Suprapubic skin (tissue), 4 donors: ENCODE results near the gene CDC16. TPM values are rescaled to one million over a fixed set of nuclear protein-coding genes. Genes with fewer than 3 reads are reported as not detected.

Experiments
- DNase-seq, 2 donors: peaks; one replicate each; pipeline ENCODE4 v3.0.0-alpha.2; 2019; ENCODE audit warnings: low spot score in 2 of 2
- H3K27ac ChIP-seq: fragments of 200-600 bp; sonication (generic); one replicate; pipeline ENCODE4 v1.5.1; 2019
- H3K27me3 ChIP-seq: fragments of 200-600 bp; sonication (generic); one replicate; pipeline ENCODE4 v1.5.1; 2019
- H3K36me3 ChIP-seq: fragments of 200-600 bp; sonication (generic); one replicate; pipeline ENCODE4 v1.5.1; 2019
- H3K4me1 ChIP-seq: fragments of 200-600 bp; sonication (generic); one replicate; pipeline ENCODE4 v1.5.1; 2019
- H3K4me3 ChIP-seq: fragments of 200-600 bp; sonication (generic); one replicate; pipeline ENCODE4 v1.5.1; 2019; ENCODE audit warnings: mild to moderate bottlenecking
- H3K9me3 ChIP-seq: fragments of 200-600 bp; sonication (generic); one replicate; pipeline ENCODE4 v1.5.1; 2019
- EP300 ChIP-seq: sonication (generic); formaldehyde crosslinking; IDR thresholded peaks from one replicate; pipeline ENCODE4 v1.6.1; 2017; ENCODE audit warnings: antibody characterized with exemption
- POLR2A ChIP-seq, 2 donors: fragments of 450-650 bp; IDR thresholded peaks; one replicate each; pipeline ENCODE4 v1.6.1; 2017; ENCODE audit warnings: antibody characterized with exemption in 2 of 2, mild to moderate bottlenecking in 2 of 2, moderate library complexity in 2 of 2
- POLR2AphosphoS5 ChIP-seq, 3 donors: sonication (generic); formaldehyde crosslinking; IDR thresholded peaks; one replicate each; pipeline ENCODE4 v1.6.1; 2017; ENCODE audit warnings: antibody characterized with exemption in 3 of 3
- WGBS: methylation state at CpG from one replicate; pipeline ENCODE4 v1.1.5; 2018; 5-methylcytosine and 5-hydroxymethylcytosine counted together
- total RNA-seq, 4 donors: library from RNA; depleted of rRNA; stranded (reverse); fragments of >200 nt; gene quantifications; one replicate each; pipeline ENCODE4 v1.1.0, GENCODE V29; 2016
- TF ChIP-seq, protein P1 (sequence below), 2 donors: fragments of 200-600 bp in 1 of 2; fragments of 450-650 bp in 1 of 2; sonication (generic) in 1 of 2; IDR thresholded peaks; one replicate each; pipeline ENCODE4 v1.5.1; 2016 to 2019; ENCODE audit warnings: antibody characterized with exemption in 2 of 2, mild to moderate bottlenecking in 1 of 2, moderate library complexity in 1 of 2

CDC16 gene
- total RNA-seq, 4 donors from 2014 or later, result 42.5 to 210 (median 57.2) TPM

DNA sequence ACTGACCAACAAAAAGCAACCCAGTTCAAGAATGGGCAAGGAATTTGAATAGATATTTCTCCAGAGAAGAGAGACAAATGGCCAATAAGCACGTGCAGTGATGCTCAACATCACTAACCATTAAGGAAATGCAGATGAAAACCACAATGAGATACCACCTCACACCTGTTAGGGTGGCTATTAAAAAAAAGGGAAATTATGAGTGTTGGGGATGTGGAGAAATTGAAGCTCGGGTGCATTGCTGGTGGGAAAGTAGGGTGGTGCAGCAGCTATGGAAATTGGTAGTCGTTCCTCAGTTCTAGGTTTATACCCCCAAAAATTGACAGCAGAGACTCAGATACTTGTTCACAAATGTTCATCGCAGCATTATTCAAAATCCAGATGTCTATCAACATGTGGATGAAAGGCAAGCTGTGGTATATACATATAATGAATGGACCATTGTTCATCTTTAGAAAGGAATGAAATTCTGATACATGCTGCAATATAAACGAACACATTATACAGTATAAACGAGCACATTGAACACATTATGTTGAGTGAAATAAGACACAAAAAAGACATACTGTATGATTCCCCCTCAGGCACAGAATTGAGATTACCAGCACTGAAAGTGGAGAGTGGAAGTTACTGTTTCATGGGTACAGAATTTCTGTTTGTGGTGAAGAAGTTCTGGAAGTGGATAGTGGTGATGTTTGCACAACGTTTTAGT is 80.5 kb downstream of the CDC16 start:
- H3K4me1 ChIP-seq, result peaks cover 60% of the 10 kb centered on the region
- 9% methylated on average over 7 of the region's 7 CpGs for WGBS

DNA sequence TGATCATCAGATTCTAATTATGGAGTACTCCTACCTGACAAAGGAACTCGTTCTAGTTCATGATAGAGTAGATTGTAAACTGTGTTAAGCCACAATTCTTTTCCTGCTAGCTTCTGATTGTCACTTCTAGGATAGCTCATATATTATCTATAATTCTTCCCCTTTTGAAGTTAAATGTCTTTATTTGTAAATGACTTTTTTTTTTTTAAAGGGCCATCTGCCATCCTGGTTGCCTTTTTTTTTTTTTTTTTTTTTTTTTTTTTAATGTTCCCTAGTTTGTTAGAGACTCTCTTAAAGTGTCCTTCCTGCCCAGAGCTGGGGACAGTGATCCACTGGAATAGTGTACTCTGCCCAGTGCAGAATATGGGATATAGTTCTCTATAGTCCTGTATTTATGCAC is 83.9 kb downstream of the CDC16 start:
- TF ChIP-seq, protein P1, sequence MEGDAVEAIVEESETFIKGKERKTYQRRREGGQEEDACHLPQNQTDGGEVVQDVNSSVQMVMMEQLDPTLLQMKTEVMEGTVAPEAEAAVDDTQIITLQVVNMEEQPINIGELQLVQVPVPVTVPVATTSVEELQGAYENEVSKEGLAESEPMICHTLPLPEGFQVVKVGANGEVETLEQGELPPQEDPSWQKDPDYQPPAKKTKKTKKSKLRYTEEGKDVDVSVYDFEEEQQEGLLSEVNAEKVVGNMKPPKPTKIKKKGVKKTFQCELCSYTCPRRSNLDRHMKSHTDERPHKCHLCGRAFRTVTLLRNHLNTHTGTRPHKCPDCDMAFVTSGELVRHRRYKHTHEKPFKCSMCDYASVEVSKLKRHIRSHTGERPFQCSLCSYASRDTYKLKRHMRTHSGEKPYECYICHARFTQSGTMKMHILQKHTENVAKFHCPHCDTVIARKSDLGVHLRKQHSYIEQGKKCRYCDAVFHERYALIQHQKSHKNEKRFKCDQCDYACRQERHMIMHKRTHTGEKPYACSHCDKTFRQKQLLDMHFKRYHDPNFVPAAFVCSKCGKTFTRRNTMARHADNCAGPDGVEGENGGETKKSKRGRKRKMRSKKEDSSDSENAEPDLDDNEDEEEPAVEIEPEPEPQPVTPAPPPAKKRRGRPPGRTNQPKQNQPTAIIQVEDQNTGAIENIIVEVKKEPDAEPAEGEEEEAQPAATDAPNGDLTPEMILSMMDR (IDR thresholded peaks at IDR 0.05), result no peak
- no peak for TF ChIP-seq EP300
- TF ChIP-seq POLR2AphosphoS5 (IDR thresholded peaks at IDR 0.05), result no peak
- TF ChIP-seq POLR2A (IDR thresholded peaks at IDR 0.05), result no peak
- Histone ChIP-seq H3K36me3 (peaks cover 26% of the 10 kb centered on the region), H3K4me3 (no peak overlapping the region), H3K27ac (no peak overlapping the region), H3K27me3 (no peaks in the 10 kb centered on the region), H3K9me3 (no peaks in the 10 kb centered on the region), H3K4me1 (peaks cover 46% of the 10 kb centered on the region)
- no peak for DNase-seq
- 23% methylated on average over 1 of the region's 1 CpG for WGBS

More for the DNA sequence above, 80.5 kb downstream of the CDC16 start:
- Histone ChIP-seq H3K27ac (peak overlapping the region; percentile 95), H3K4me3 (peak overlapping the region; percentile 93), H3K27me3 (no peaks in the 10 kb centered on the region), H3K9me3 (no peaks in the 10 kb centered on the region), H3K36me3 (no peaks in the 10 kb centered on the region)
- TF ChIP-seq POLR2AphosphoS5 (IDR thresholded peaks at IDR 0.05) (no peak), POLR2A (IDR thresholded peaks at IDR 0.05) (no peak), EP300 (no peak)
- TF ChIP-seq, protein P1 (IDR thresholded peaks at IDR 0.05), result no peak
- no peak for DNase-seq

DNA sequence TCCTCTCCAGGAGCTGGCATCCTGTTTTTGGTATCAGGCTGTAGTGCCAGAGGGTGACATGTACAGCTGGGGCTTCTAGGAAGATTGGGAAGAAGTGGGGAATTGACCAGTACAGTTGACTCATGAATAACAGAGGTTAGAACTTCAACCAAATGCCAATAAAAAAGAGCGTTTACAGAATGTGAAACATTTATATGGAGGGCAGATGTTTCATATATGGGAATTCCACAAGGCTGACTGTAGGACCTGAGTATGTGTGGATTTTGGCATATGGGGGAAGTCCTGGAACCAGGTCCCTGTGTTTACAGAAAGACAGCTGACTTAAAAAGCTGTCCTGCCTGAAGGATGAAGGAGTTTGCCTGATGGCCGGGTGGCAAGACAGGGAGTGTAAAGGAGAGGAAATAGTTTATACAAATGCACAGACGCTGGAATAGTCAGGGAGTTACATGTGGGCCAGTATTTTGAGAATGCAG is 84.8 kb downstream of the CDC16 start:
- Histone ChIP-seq H3K27ac (no peak overlapping the region), H3K27me3 (no peaks in the 10 kb centered on the region), H3K4me3 (no peak overlapping the region), H3K4me1 (peaks cover 44% of the 10 kb centered on the region), H3K36me3 (peaks cover 34% of the 10 kb centered on the region), H3K9me3 (no peaks in the 10 kb centered on the region)
- 53% methylated on average over 3 of the region's 3 CpGs for WGBS
- no peak for DNase-seq
- no peak for TF ChIP-seq EP300
- no peak for TF ChIP-seq POLR2AphosphoS5 (IDR thresholded peaks at IDR 0.05)
- TF ChIP-seq, protein P1 (IDR thresholded peaks at IDR 0.05), result no peak
- no peak for TF ChIP-seq POLR2A (IDR thresholded peaks at IDR 0.05)

DNA sequence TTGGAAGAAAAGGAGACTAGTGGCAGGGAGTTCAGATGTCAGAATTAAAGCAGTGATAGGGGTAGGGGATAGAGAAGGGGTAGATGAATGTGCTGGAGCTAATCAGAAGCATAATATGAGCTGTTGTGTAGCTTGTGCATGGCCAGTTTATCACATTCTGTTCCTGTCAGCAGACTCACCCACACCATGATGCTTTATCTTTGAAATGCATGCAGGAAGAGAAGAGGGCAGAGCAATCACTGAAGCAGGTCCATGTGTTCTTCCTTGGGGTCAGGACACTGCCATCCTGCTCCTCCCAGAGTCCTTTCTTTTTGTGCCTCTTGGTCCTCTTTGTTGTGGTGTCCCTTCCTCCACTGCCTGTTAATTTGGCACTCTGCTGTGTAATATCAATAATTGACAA is 85.4 kb downstream of the CDC16 start:
- no peak overlapping the region for H3K27ac ChIP-seq
- H3K36me3 ChIP-seq, result peaks cover 40% of the 10 kb centered on the region
- H3K9me3 ChIP-seq, result no peaks in the 10 kb centered on the region
- no peak overlapping the region for H3K4me3 ChIP-seq
- H3K4me1 ChIP-seq, result peaks cover 40% of the 10 kb centered on the region
- DNase-seq, result no peak
- no peaks in the 10 kb centered on the region for H3K27me3 ChIP-seq
- TF ChIP-seq POLR2A (IDR thresholded peaks at IDR 0.05) (no peak), EP300 (no peak), POLR2AphosphoS5 (IDR thresholded peaks at IDR 0.05) (no peak)
- TF ChIP-seq, protein P1 (IDR thresholded peaks at IDR 0.05), result no peak

DNA sequence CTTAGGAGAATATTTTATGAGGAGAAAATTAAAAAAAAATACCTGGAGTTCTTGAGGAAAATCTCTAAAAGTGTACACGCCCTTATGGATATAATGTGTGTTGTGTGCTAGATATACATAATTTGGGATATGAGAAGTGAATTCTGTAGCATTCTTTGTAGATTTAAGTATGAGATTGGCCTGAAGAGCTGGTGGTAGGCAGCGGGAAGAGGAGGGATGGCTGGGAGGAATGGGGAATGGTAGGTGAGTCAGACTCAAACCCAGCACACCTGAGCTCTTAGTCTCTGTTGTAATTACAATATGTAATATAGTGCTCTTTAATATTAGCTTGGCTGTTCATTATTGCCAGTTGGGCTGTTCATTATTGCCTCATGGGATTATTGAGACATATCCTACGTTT is 86.6 kb downstream of the CDC16 start:
- H3K9me3 ChIP-seq, result no peaks in the 10 kb centered on the region
- H3K36me3 ChIP-seq, result peaks cover 43% of the 10 kb centered on the region
- no peak overlapping the region for H3K4me3 ChIP-seq
- peaks cover 29% of the 10 kb centered on the region for H3K4me1 ChIP-seq
- no peak overlapping the region for H3K27ac ChIP-seq
- 92% methylated on average over 3 of the region's 3 CpGs for WGBS
- no peak for DNase-seq
- TF ChIP-seq POLR2A (IDR thresholded peaks at IDR 0.05) (no peak), POLR2AphosphoS5 (IDR thresholded peaks at IDR 0.05) (no peak), EP300 (no peak)
- TF ChIP-seq, protein P1 (IDR thresholded peaks at IDR 0.05), result no peak
- no peaks in the 10 kb centered on the region for H3K27me3 ChIP-seq

Other genes starting within 250 kb of the CDC16 start
- gene RASA3, start 102.3 kb upstream of the CDC16 start, total RNA-seq, result 10 to 100 TPM; 15.3 to 37.1 (median 16.4) TPM
- not detected for gene CFAP97D2, start 55.6 kb upstream of the CDC16 start, total RNA-seq
- 10 to 100 TPM; 17.6 to 57.3 (median 30.8) TPM for gene UPF3A, start 46.7 kb downstream of the CDC16 start, total RNA-seq
- gene CHAMP1, start 79.6 kb downstream of the CDC16 start, total RNA-seq, result 10 to 100 TPM; 10.0 to 22.1 (median 15.0) TPM